GM12878 (cell line): ENCODE results near the gene MYPN. TPM values are rescaled to one million over a fixed set of nuclear protein-coding genes. Genes with fewer than 3 reads are reported as not detected.

Source experiments
- ATAC-seq: fragments of 200-7000 bp; cut with Tn5 transposase; 3 replicates; pipeline ENCODE4 v1.9.1; 2020; ENCODE audit warnings: mild to moderate bottlenecking, moderate library complexity
- Bru-seq: library from RNA; stranded (reverse); fragments of 400-500 nt; gene quantifications from one replicate; lab custom pipeline; 2021; lab: Mats Ljungman, UMichigan
- BruChase-seq, 2 experiments: library from RNA; stranded (reverse); fragments of 400-500 nt; gene quantifications; one replicate each; lab custom pipeline; 2021; lab: Mats Ljungman, UMichigan
- BruUV-seq: library from RNA; stranded (reverse); fragments of 400-500 nt; replicated peaks from 2 replicates; lab custom pipeline; 2021; lab: Mats Ljungman, UMichigan
- CTCF ChIA-PET: fragments of 300-600 bp; sonication (Branson Sonifier 250); formaldehyde crosslinking; extraction: SDS; loops from one replicate; lab custom pipeline; 2021; ENCODE audit warnings: inconsistent platforms; lab: Yijun Ruan, JAX
- POLR2A ChIA-PET: fragments of 350-600 bp; formaldehyde crosslinking; extraction: SDS; loops from one replicate; lab custom pipeline; 2021; ENCODE audit warnings: inconsistent platforms; lab: Charles Lee
- RAD21 ChIA-PET: fragments of 300-600 bp; sonication (Branson Sonifier 250); formaldehyde crosslinking; loops from one replicate; lab custom pipeline; 2023; ENCODE audit warnings: antibody characterized with exemption; ENCODE audit not compliant: unreplicated experiment; lab: Charles Lee
- SMC1A ChIA-PET: fragments of 300-600 bp; sonication (Branson Sonifier 250); formaldehyde crosslinking; loops from one replicate; lab custom pipeline; 2023; ENCODE audit not compliant: unreplicated experiment, uncharacterized antibody; lab: Charles Lee
- DNase-seq: peaks from one replicate; pipeline ENCODE4 v3.0.0-alpha.2; 2011; ENCODE audit warnings: low read depth, low spot score
- FAIRE-seq: peaks from 3 replicates; lab custom pipeline; 2011; peaks lifted over from hg19 to GRCh38; lab: Jason Lieb, UNC
- H2AFZ ChIP-seq: 2 replicates; pipeline ENCODE4 v1.6.0; 2011; ENCODE audit warnings: low read depth, low read length, control low read depth; ENCODE audit not compliant: control insufficient read depth
- H3K27ac ChIP-seq: 2 replicates; pipeline ENCODE4 v1.5.1; 2011; ENCODE audit warnings: control low read depth; ENCODE audit not compliant: control insufficient read depth, insufficient read depth
- H3K27me3 ChIP-seq, 2 experiments: replicated peaks in 1 of 2; 2 replicates each; pipeline versions ENCODE4 v1.6.0 to v1.6.1; 2011; ENCODE audit warnings: low read length in 1 of 2; ENCODE audit not compliant: control insufficient read depth in 2 of 2, insufficient read depth in 2 of 2
- H3K36me3 ChIP-seq, 2 experiments: 2 replicates each; pipeline ENCODE4 v1.5.1; 2011; ENCODE audit warnings: low read length in 1 of 2; ENCODE audit not compliant: control insufficient read depth in 2 of 2, insufficient read depth in 2 of 2
- H3K4me1 ChIP-seq: 2 replicates; pipeline ENCODE4 v1.6.1; 2011; ENCODE audit warnings: mild to moderate bottlenecking, low read length, moderate library complexity, mixed read lengths; ENCODE audit not compliant: control insufficient read depth, insufficient read depth
- H3K4me2 ChIP-seq: 2 replicates; pipeline ENCODE4 v1.6.0; 2011; ENCODE audit warnings: control low read depth; ENCODE audit not compliant: control insufficient read depth, insufficient read depth
- H3K4me3 ChIP-seq: fragments of 200-600 bp; sonication (generic); 2 replicates; pipeline ENCODE4 v1.5.1; 2016
- H3K79me2 ChIP-seq: 2 replicates; pipeline ENCODE4 v1.6.0; 2011; ENCODE audit warnings: low read length; ENCODE audit not compliant: control insufficient read depth, insufficient read depth
- H3K9ac ChIP-seq: 2 replicates; pipeline ENCODE4 v1.8.0; 2011; ENCODE audit warnings: low read length, control low read depth, mixed read lengths; ENCODE audit not compliant: control insufficient read depth, insufficient read depth
- H3K9me3 ChIP-seq: replicated peaks from 3 replicates; pipeline ENCODE4 v1.5.1; 2011; ENCODE audit warnings: mild to moderate bottlenecking, low read length; ENCODE audit not compliant: control insufficient read depth, insufficient read depth
- H4K20me1 ChIP-seq: 2 replicates; pipeline ENCODE4 v1.6.0; 2011; ENCODE audit not compliant: control insufficient read depth, insufficient read depth
- BHLHE40 ChIP-seq, 2 experiments: fragments of 450-650 bp in 1 of 2; IDR thresholded peaks; 2 replicates each; pipeline ENCODE4 v1.6.1; 2011 to 2017; ENCODE audit warnings: low read depth in 2 of 2, borderline replicate concordance in 1 of 2, improper control_type of control experiment in 1 of 2, low read length in 1 of 2, mild to moderate bottlenecking in 1 of 2
- CHD2 ChIP-seq: IDR thresholded peaks from 2 replicates; pipeline ENCODE4 v1.6.1; 2011; ENCODE audit warnings: low read depth, low read length, improper control_type of control experiment, borderline replicate concordance
- CUX1 ChIP-seq: IDR thresholded peaks from 2 replicates; pipeline ENCODE4 v1.6.1; 2012; ENCODE audit warnings: improper control_type of control experiment, low read depth, low read length; ENCODE audit not compliant: insufficient replicate concordance
- DPF2 ChIP-seq: fragments of 450-650 bp; IDR thresholded peaks from 2 replicates; pipeline ENCODE4 v1.6.1; 2017; ENCODE audit warnings: mild to moderate bottlenecking
- EGR1 ChIP-seq, 2 experiments: IDR thresholded peaks; 1 replicate in 1 of 2; 2 replicates in 1 of 2; pipeline ENCODE4 v1.6.1; 2011 to 2012; ENCODE audit warnings: low read depth in 2 of 2, low read length in 2 of 2, borderline replicate concordance in 1 of 2, mild to moderate bottlenecking in 1 of 2, moderate library complexity in 1 of 2
- KDM1A ChIP-seq: fragments of 200-600 bp; sonication (generic); IDR thresholded peaks from 2 replicates; pipeline ENCODE4 v1.6.1; 2016; ENCODE audit warnings: borderline replicate concordance
- STAT1 ChIP-seq: fragments of 450-650 bp; conservative IDR thresholded peaks from 2 replicates; pipeline ENCODE4 v1.6.1; 2014; ENCODE audit warnings: antibody characterized with exemption, mild to moderate bottlenecking
- TCF3 ChIP-seq: IDR thresholded peaks from 2 replicates; pipeline ENCODE4 v1.6.1; 2012; ENCODE audit warnings: low read depth, mild to moderate bottlenecking, low read length, borderline replicate concordance; ENCODE audit not compliant: insufficient read depth
- ZBTB40 ChIP-seq: fragments of 450-650 bp; IDR thresholded peaks from 2 replicates; pipeline ENCODE4 v1.6.1; 2016; ENCODE audit warnings: mild to moderate bottlenecking, moderate library complexity, borderline replicate concordance
- ZNF217 ChIP-seq: fragments of 450-650 bp; IDR thresholded peaks from 2 replicates; pipeline ENCODE4 v1.6.1; 2017; ENCODE audit warnings: antibody characterized with exemption, mild to moderate bottlenecking
- whole genome bisulfite sequencing: methylation state at CpG from one replicate; pipeline ENCODE4 v1.1.6; 2016; ENCODE audit warnings: low lambda C conversion rate; ENCODE audit not compliant: insufficient replicate concordance, insufficient coverage; ENCODE audit errors: missing lambda C conversion rate; 5-methylcytosine and 5-hydroxymethylcytosine counted together
- in situ Hi-C: fragments of 300-500 bp; cut with MboI; formaldehyde crosslinking; loops from 9 replicates; pipeline ENCODE4 v1.14.3; 2018; ENCODE audit warnings: mixed read lengths
- intact Hi-C: fragments of 100-400 bp; cut with micrococcal nuclease; formaldehyde crosslinking; loops from one replicate; pipeline ENCODE4 v1.14.2; 2022; ENCODE audit not compliant: unreplicated experiment
- long read RNA-seq, 2 experiments: library from polyadenylated mRNA; unstranded; transcript quantifications; one replicate each; pipeline ENCODE4 v2.0.0, GENCODE V29; 2019 to 2020
- polyA minus RNA-seq, 3 experiments: library from RNA; depleted of rRNA, polyadenylated mRNA; stranded (reverse); fragments of >200 nt; gene quantifications; 2 replicates each; pipeline ENCODE4 v1.2.3, GENCODE V29; 2011
- polyA plus RNA-seq, 11 experiments: library from polyadenylated mRNA; depleted of rRNA in 4 of 11; unstranded in 6 of 11; stranded (reverse) in 5 of 11; fragments of >200 nt; fragmentation: Nextera tagmentation in 4 of 11; fragmentation: Illumina TruSeq in 1 of 11; extraction: Ambion mirVana in 4 of 11; extraction: Trizol in 1 of 11; gene quantifications; 1 replicate in 1 of 11; 2 replicates in 10 of 11; pipeline versions ENCODE4 v1.2.1 to v1.2.3, GENCODE V29; 2011 to 2016; ENCODE audit warnings: inconsistent platforms in 2 of 11, missing spikeins in 2 of 11, low read depth in 1 of 11
- total RNA-seq, 4 experiments: library from RNA; depleted of rRNA in 3 of 4; stranded (reverse); fragments of >200 nt in 3 of 4; fragmentation: Illumina TruSeq in 1 of 4; extraction: Trizol in 1 of 4; gene quantifications; 2 replicates each; pipeline versions ENCODE4 v1.2.1 to v1.2.3, GENCODE V29; 2013 to 2021

Gene MYPN
- not detected in 2 replicates for total RNA-seq (2013; cell fraction: nucleolus; rRNA removed)
- total RNA-seq (2014; rRNA removed) = 0.05 TPM in 1 of 2 replicates, not detected in the other
- not detected in 2 replicates for total RNA-seq (2014; rRNA removed; fragmentation: Illumina TruSeq; extraction: Trizol)
- not detected in 2 replicates for total RNA-seq (2021)
- not detected for polyA plus RNA-seq (2011; ENCODE audit: low read depth)
- not detected in 2 replicates for polyA plus RNA-seq (2011; rRNA removed)
- not detected in 2 replicates for polyA plus RNA-seq (2011; cell fraction: cytosol; rRNA removed)
- polyA plus RNA-seq (2011; cell fraction: nucleus; rRNA removed) = 0.01 TPM in 1 of 2 replicates, not detected in the other
- polyA plus RNA-seq (2012) = not detected in 2 replicates
- 0.01 TPM in 1 of 2 replicates, not detected in the other for polyA plus RNA-seq (2014; fragmentation: Illumina TruSeq; extraction: Trizol)
- polyA plus RNA-seq (2014; fragmentation: Nextera tagmentation; extraction: Ambion mirVana) = under 1 TPM in 1 of 2 experiments, not detected in 1; 0.02 TPM
- not detected in 2 replicates for polyA plus RNA-seq (2014; rRNA removed)
- polyA plus RNA-seq (2016; fragmentation: Nextera tagmentation; extraction: Ambion mirVana) = not detected
- not detected in 2 replicates for polyA minus RNA-seq (2011; rRNA and poly(A)+ RNA removed)
- polyA minus RNA-seq (2011; cell fraction: cytosol; rRNA and poly(A)+ RNA removed) = 0.42 and 0.53 TPM in 2 replicates
- under 0.01 TPM in 1 of 2 replicates, not detected in the other for polyA minus RNA-seq (2011; cell fraction: nucleus; rRNA and poly(A)+ RNA removed)
- Bru-seq, nascent RNA = percentile 9 among the genes with signal in this experiment
- percentile 12 among the genes with signal in this experiment for BruChase-seq, experiment 1, labeled RNA remaining after a 6-hour chase
- percentile 10 among the genes with signal in this experiment for BruChase-seq, experiment 2, labeled RNA remaining after a 2-hour chase
- long read RNA-seq, experiment 1 = 0 reads
- long read RNA-seq, experiment 2, partial matches to known transcripts = 0 of 2 reads
- long read RNA-seq, experiment 2, other reads (novel, unspliced or antisense) = 2 of 2 reads

GRCh38 chr10:68109331-68109730, at the start of gene MYPN:
MYPN (plus strand) TSS chr10:68109488; CDS start chr10:68121439, 11,951 bp downstream.
- DNase-seq (no peak), FAIRE-seq (no peak), ATAC-seq (no peak)
- Histone ChIP-seq H3K36me3 (no peaks in the 10 kb centered on the region), H3K9me3 (no peaks in the 10 kb centered on the region), H3K27me3 (no peaks in the 10 kb centered on the region), H3K4me3 (no peak within 1 kb of the TSS), H3K4me2 (no peak within 1 kb of the TSS), H3K79me2 (no peaks in the 10 kb centered on the region), H3K9ac (no peak within 1 kb of the TSS), H3K4me1 (no peaks in the 10 kb centered on the region), H4K20me1 (no peaks in the 10 kb centered on the region), H3K27ac (no peak within 1 kb of the TSS), H2AFZ (no peak within 1 kb of the TSS)
- POLR2A ChIA-PET = no interaction called here
- intact Hi-C loops = no loop called here
- SMC1A ChIA-PET = interaction anchor here (1.1 to 1.5 kb wide), 3 partner anchors 8 to 192 kb away, joined by 3 to 4 read pairs (median 4); no protein-coding TSS in a partner anchor
- RAD21 ChIA-PET = no interaction called here
- in situ Hi-C loops = no loop called here
- CTCF ChIA-PET = interaction anchor here (0.9 to 1.4 kb wide), 4 partner anchors 12 to 321 kb away, joined by 3 to 5 read pairs (median 4); no protein-coding TSS in a partner anchor
- 45% methylated on average over 3 of the region's 3 CpGs for WGBS
- no TSS peak for BruUV-seq
- TF ChIP-seq CHD2 (no peak), DPF2 (no peak), TCF3 (no peak), KDM1A (no peak), EGR1 (IDR thresholded peaks at IDR 0.05; ENCODE audit: borderline replicate concordance in 1 of 2, low read depth in 2 of 2, low read length in 2 of 2) (no peak), CUX1 (no peak), STAT1 (no peak), BHLHE40 (IDR thresholded peaks at IDR 0.05; ENCODE audit: borderline replicate concordance in 1 of 2, low read depth in 2 of 2, low read length in 1 of 2) (no peak), ZBTB40 (no peak), ZNF217 (no peak)
